PC-9 (cell line): ENCODE measurements around the gene VKORC1. TPM values are rescaled to one million over a fixed set of nuclear protein-coding genes. Genes with fewer than 3 reads are reported as not detected.

Source experiments
- BruUV-seq: library from RNA; stranded (reverse); fragments of 400-500 nt; replicated peaks from 2 replicates; lab custom pipeline; 2021; lab: Mats Ljungman, UMichigan
- CTCF ChIA-PET: fragments of 300-600 bp; sonication (Branson Sonifier 250); formaldehyde crosslinking; loops from one replicate; lab custom pipeline; 2022; ENCODE audit warnings: antibody characterized with exemption; lab: Charles Lee
- POLR2A ChIA-PET: fragments of 300-600 bp; sonication (Branson Sonifier 250); formaldehyde crosslinking; loops from one replicate; lab custom pipeline; 2022; ENCODE audit warnings: antibody characterized with exemption; ENCODE audit not compliant: unreplicated experiment; lab: Charles Lee
- DNase-seq, 2 experiments: peaks; one replicate each; pipeline versions ENCODE4 v3.0.0 to v3.0.0-alpha.2; 2015 to 2022; ENCODE audit warnings: mixed read lengths in 1 of 2
- H2AFZ ChIP-seq: fragments of 200-600 bp; sonication (generic); 2 replicates; pipeline ENCODE4 v1.8.1; 2017; ENCODE audit warnings: antibody characterized with exemption
- H3F3A ChIP-seq: fragments of 200-600 bp; sonication (generic); 2 replicates; pipeline ENCODE4 v1.8.1; 2017; ENCODE audit warnings: antibody characterized with exemption, mild to moderate bottlenecking, low read depth; ENCODE audit not compliant: insufficient read depth
- H3K27ac ChIP-seq: fragments of 200-600 bp; sonication (generic); 2 replicates; pipeline ENCODE4 v1.6.1; 2016; ENCODE audit warnings: mixed run types
- H3K27me3 ChIP-seq: fragments of 200-600 bp; sonication (generic); 2 replicates; pipeline ENCODE4 v1.6.1; 2016; ENCODE audit warnings: low read depth, mixed run types; ENCODE audit not compliant: insufficient read depth
- H3K36me3 ChIP-seq: fragments of 200-600 bp; sonication (generic); 2 replicates; pipeline ENCODE4 v1.6.1; 2016; ENCODE audit warnings: low read depth, mixed run types
- H3K4me1 ChIP-seq: fragments of 200-600 bp; sonication (generic); replicated peaks from 2 replicates; pipeline ENCODE4 v1.6.1; 2016; ENCODE audit warnings: mixed run types; ENCODE audit not compliant: insufficient read depth
- H3K4me2 ChIP-seq: fragments of 200-600 bp; sonication (generic); 2 replicates; pipeline ENCODE4 v1.6.1; 2017; ENCODE audit warnings: mixed run types
- H3K4me3 ChIP-seq: fragments of 200-600 bp; sonication (generic); 2 replicates; pipeline ENCODE4 v1.6.1; 2016; ENCODE audit warnings: mixed run types
- H3K79me2 ChIP-seq: fragments of 200-600 bp; sonication (generic); 2 replicates; pipeline ENCODE4 v1.6.1; 2017; ENCODE audit warnings: low read depth, mixed run types
- H3K9me2 ChIP-seq: fragments of 200-600 bp; sonication (generic); 2 replicates; pipeline ENCODE4 v1.8.1; 2017; ENCODE audit warnings: mild to moderate bottlenecking; ENCODE audit not compliant: insufficient read depth
- H3K9me3 ChIP-seq: fragments of 200-600 bp; sonication (generic); 2 replicates; pipeline ENCODE4 v1.8.1; 2016; ENCODE audit warnings: low read depth; ENCODE audit not compliant: insufficient read depth
- H4K20me1 ChIP-seq: fragments of 200-600 bp; sonication (generic); 2 replicates; pipeline ENCODE4 v1.8.1; 2017; ENCODE audit not compliant: insufficient read depth
- EZH2 ChIP-seq: fragments of 200-600 bp; sonication (generic); IDR thresholded peaks from 2 replicates; pipeline ENCODE4 v1.8.0; 2017; ENCODE audit warnings: antibody characterized with exemption, low read depth
- intact Hi-C: fragments of 100-400 bp; cut with micrococcal nuclease; formaldehyde crosslinking; loops from one replicate; pipeline ENCODE4 v1.10.0; 2022; ENCODE audit not compliant: unreplicated experiment
- total RNA-seq: library from RNA; stranded (reverse); gene quantifications from 2 replicates; pipeline ENCODE4 v1.2.3, GENCODE V29; 2021
- TF ChIP-seq, protein P1 (sequence below): fragments of 200-600 bp; sonication (generic); conservative IDR thresholded peaks from 2 replicates; pipeline ENCODE4 v1.6.1; 2017; ENCODE audit warnings: mixed run types, antibody characterized with exemption, mild to moderate bottlenecking, moderate library complexity

Gene VKORC1
- total RNA-seq, 1 experiment from 2014 or later, result 46.0 TPM

GRCh38 chr16:31043898-31044481 lies 50.6 kb downstream of the VKORC1 start:
- Histone ChIP-seq H3F3A (peaks cover 17% of the 10 kb centered on the region; the same call in 1 of the 2 replicates), H3K4me2 (no peak overlapping the region), H3K27me3 (no peaks in the 10 kb centered on the region), H3K9me3 (no peaks in the 10 kb centered on the region), H3K4me1 (no peaks in the 10 kb centered on the region; the same call in 1 of the 2 replicates), H3K79me2 (no peaks in the 10 kb centered on the region), H2AFZ (no peak overlapping the region), H3K4me3 (no peak overlapping the region), H4K20me1 (peaks cover 11% of the 10 kb centered on the region), H3K9me2 (no peaks in the 10 kb centered on the region), H3K27ac (no peak overlapping the region), H3K36me3 (no peaks in the 10 kb centered on the region)
- BruUV-seq, result no TSS peak
- intact Hi-C loops, result no loop called here
- no peak for DNase-seq
- no peak for TF ChIP-seq EZH2
- TF ChIP-seq, protein P1, sequence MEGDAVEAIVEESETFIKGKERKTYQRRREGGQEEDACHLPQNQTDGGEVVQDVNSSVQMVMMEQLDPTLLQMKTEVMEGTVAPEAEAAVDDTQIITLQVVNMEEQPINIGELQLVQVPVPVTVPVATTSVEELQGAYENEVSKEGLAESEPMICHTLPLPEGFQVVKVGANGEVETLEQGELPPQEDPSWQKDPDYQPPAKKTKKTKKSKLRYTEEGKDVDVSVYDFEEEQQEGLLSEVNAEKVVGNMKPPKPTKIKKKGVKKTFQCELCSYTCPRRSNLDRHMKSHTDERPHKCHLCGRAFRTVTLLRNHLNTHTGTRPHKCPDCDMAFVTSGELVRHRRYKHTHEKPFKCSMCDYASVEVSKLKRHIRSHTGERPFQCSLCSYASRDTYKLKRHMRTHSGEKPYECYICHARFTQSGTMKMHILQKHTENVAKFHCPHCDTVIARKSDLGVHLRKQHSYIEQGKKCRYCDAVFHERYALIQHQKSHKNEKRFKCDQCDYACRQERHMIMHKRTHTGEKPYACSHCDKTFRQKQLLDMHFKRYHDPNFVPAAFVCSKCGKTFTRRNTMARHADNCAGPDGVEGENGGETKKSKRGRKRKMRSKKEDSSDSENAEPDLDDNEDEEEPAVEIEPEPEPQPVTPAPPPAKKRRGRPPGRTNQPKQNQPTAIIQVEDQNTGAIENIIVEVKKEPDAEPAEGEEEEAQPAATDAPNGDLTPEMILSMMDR, result no peak
- CTCF ChIA-PET, result interaction anchor here (0.7 kb wide), 1 partner anchor 66 kb away, joined by 10 read pairs; no protein-coding TSS in a partner anchor
- POLR2A ChIA-PET, result no interaction called here

DNA sequence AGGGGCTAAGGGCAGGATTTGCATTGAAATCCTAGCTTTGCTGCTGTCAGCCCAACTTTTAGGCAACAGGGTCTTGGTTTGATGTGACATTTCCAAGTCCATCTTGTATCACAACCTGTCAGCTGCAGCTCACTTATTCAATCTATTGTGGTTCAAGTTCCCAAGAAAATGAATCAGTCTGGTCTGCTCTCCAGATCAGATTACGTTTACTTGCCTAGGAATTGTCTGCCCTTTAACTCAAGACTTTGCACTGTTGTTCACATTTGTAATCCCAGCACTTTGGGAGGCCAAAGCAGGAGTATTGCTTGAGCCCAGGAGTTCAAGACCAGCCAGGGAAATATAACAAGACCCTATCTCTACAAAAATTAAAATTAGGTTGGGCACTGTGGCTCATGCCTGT lies 51.2 kb downstream of the VKORC1 start:
- H3K4me1 ChIP-seq, result no peaks in the 10 kb centered on the region; the same call in 1 of the 2 replicates
- H3K4me3 ChIP-seq, result no peak overlapping the region
- no peak overlapping the region for H2AFZ ChIP-seq
- DNase-seq, result no peak
- no peak overlapping the region for H3K4me2 ChIP-seq
- H3K79me2 ChIP-seq, result no peaks in the 10 kb centered on the region
- CTCF ChIA-PET, result no interaction called here
- intact Hi-C loops, result no loop called here
- POLR2A ChIA-PET, result no interaction called here
- H4K20me1 ChIP-seq, result peaks cover 11% of the 10 kb centered on the region
- H3K36me3 ChIP-seq, result no peaks in the 10 kb centered on the region
- H3K27me3 ChIP-seq, result no peaks in the 10 kb centered on the region
- no TSS peak for BruUV-seq
- TF ChIP-seq EZH2, result no peak
- TF ChIP-seq, protein P1, result no peak
- no peaks in the 10 kb centered on the region for H3K9me3 ChIP-seq
- no peak overlapping the region for H3K27ac ChIP-seq
- H3F3A ChIP-seq, result peaks cover 15% of the 10 kb centered on the region; the same call in 1 of the 2 replicates
- no peaks in the 10 kb centered on the region for H3K9me2 ChIP-seq

- no peaks in the 10 kb centered on the region for H3K9me3 ChIP-seq
- no peaks in the 10 kb centered on the region for H3K27me3 ChIP-seq
- no peaks in the 10 kb centered on the region; the same call in 1 of the 2 replicates for H3K4me1 ChIP-seq
- no peaks in the 10 kb centered on the region for H3K79me2 ChIP-seq
- H3F3A ChIP-seq, result peaks cover 11% of the 10 kb centered on the region; the same call in 1 of the 2 replicates
- no peaks in the 10 kb centered on the region for H3K36me3 ChIP-seq
- DNase-seq, result no peak
- CTCF ChIA-PET, result no interaction called here
- no peak overlapping the region for H3K27ac ChIP-seq
- no peak overlapping the region for H2AFZ ChIP-seq
- POLR2A ChIA-PET, result no interaction called here
- no TSS peak for BruUV-seq
- TF ChIP-seq EZH2, result no peak
- TF ChIP-seq, protein P1, result no peak
- no peak overlapping the region for H3K4me3 ChIP-seq
- H4K20me1 ChIP-seq, result peaks cover 11% of the 10 kb centered on the region
- H3K4me2 ChIP-seq, result no peak overlapping the region
- no peaks in the 10 kb centered on the region for H3K9me2 ChIP-seq
- intact Hi-C loops, result no loop called here
Observed at GRCh38 chr16:31042866-31043265, 51.7 kb downstream of the VKORC1 start.

Other genes starting within 250 kb of the VKORC1 start
- 59.3 and 66.9 TPM in 2 replicates for gene BCL7C, start 200.7 kb downstream of the VKORC1 start, total RNA-seq
- gene CTF1, start 198.2 kb downstream of the VKORC1 start, total RNA-seq, result 11.6 and 17.0 TPM in 2 replicates
- 70.8 and 72.7 TPM in 2 replicates for gene FBXL19, start 171.2 kb downstream of the VKORC1 start, total RNA-seq
- gene ORAI3, start 145.7 kb downstream of the VKORC1 start, total RNA-seq, result 40.7 and 43.5 TPM in 2 replicates
- gene SETD1A, start 137.0 kb downstream of the VKORC1 start, total RNA-seq, result 29.6 and 33.2 TPM in 2 replicates
- 34.8 and 44.2 TPM in 2 replicates for gene HSD3B7, start 109.6 kb downstream of the VKORC1 start, total RNA-seq
- 3.9 and 5.6 TPM in 2 replicates for gene STX1B, start 84.2 kb downstream of the VKORC1 start, total RNA-seq
- gene STX4, start 61.2 kb downstream of the VKORC1 start, total RNA-seq, result 85.8 and 100 TPM in 2 replicates
- gene ZNF668, start 20.6 kb downstream of the VKORC1 start, total RNA-seq, result 13.2 and 17.4 TPM in 2 replicates
- gene ZNF646, start 20.4 kb downstream of the VKORC1 start, total RNA-seq, result 25.4 and 30.7 TPM in 2 replicates
- 7.7 and 9.2 TPM in 2 replicates for gene PRSS53, start 5.9 kb downstream of the VKORC1 start, total RNA-seq
- 41.5 and 66.5 TPM in 2 replicates for gene BCKDK, start 13.6 kb upstream of the VKORC1 start, total RNA-seq
- gene KAT8, start 22.9 kb upstream of the VKORC1 start, total RNA-seq, result 81.4 and 84.3 TPM in 2 replicates
- 147 and 154 TPM in 2 replicates for gene PRSS8, start 40.9 kb upstream of the VKORC1 start, total RNA-seq
- gene PRSS36, start 55.3 kb upstream of the VKORC1 start, total RNA-seq, result 4.1 and 6.8 TPM in 2 replicates
- 429 and 637 TPM in 2 replicates for gene FUS, start 85.3 kb upstream of the VKORC1 start, total RNA-seq
- gene PYCARD, start 108.0 kb upstream of the VKORC1 start, total RNA-seq, result 72.9 and 107 TPM in 2 replicates
- 0.09 TPM in 1 of 2 replicates, not detected in the other for gene TRIM72, start 119.3 kb upstream of the VKORC1 start, total RNA-seq
- not detected in 2 replicates for gene PYDC1, start 122.3 kb upstream of the VKORC1 start, total RNA-seq
- 0.90 and 1.3 TPM in 2 replicates for gene ITGAM, start 165.2 kb upstream of the VKORC1 start, total RNA-seq